ENCODE results near the gene MINDY3.

Gene MINDY3

GRCh38 chr10:15869935-15870334, 9.6 kb upstream of the MINDY3 start:
- H3K4me2 ChIP-seq: no peak overlapping the region
- H3K27me3 ChIP-seq (ENCODE audit: insufficient read depth, low read depth): no peaks in the 10 kb centered on the region
- no peaks in the 10 kb centered on the region for H3K36me3 ChIP-seq (ENCODE audit: insufficient read depth)
- no peak overlapping the region for H3K4me3 ChIP-seq (IDR thresholded peaks at IDR 0.05; ENCODE audit: insufficient read depth, low read depth, low read length)
- no peaks in the 10 kb centered on the region for H3K79me2 ChIP-seq (ENCODE audit: insufficient read depth, low read depth)
- no peak overlapping the region for H2AFZ ChIP-seq (ENCODE audit: low read depth)
- no peak for TF ChIP-seq CTCF (conservative IDR thresholded peaks at IDR 0.05; ENCODE audit: low read depth, low read length)
- H3K9ac ChIP-seq: no peak overlapping the region
- H3K27ac ChIP-seq: no peak overlapping the region
- no peaks in the 10 kb centered on the region for H4K20me1 ChIP-seq (ENCODE audit: insufficient read depth)
- H3K4me1 ChIP-seq (ENCODE audit: low read depth, poor library complexity, severe bottlenecking): no peaks in the 10 kb centered on the region

GRCh38 chr10:15868006-15868405, 7.7 kb upstream of the MINDY3 start:
- no peaks in the 10 kb centered on the region for H4K20me1 ChIP-seq (ENCODE audit: insufficient read depth)
- H3K4me3 ChIP-seq (IDR thresholded peaks at IDR 0.05; ENCODE audit: insufficient read depth, low read depth, low read length): no peak overlapping the region
- TF ChIP-seq CTCF (conservative IDR thresholded peaks at IDR 0.05; ENCODE audit: low read depth, low read length): no peak
- H3K4me2 ChIP-seq: no peak overlapping the region
- no peaks in the 10 kb centered on the region for H3K27me3 ChIP-seq (ENCODE audit: insufficient read depth, low read depth)
- no peaks in the 10 kb centered on the region for H3K4me1 ChIP-seq (ENCODE audit: low read depth, poor library complexity, severe bottlenecking)
- no peaks in the 10 kb centered on the region for H3K36me3 ChIP-seq (ENCODE audit: insufficient read depth)
- no peak overlapping the region for H2AFZ ChIP-seq (ENCODE audit: low read depth)
- H3K79me2 ChIP-seq (ENCODE audit: insufficient read depth, low read depth): no peaks in the 10 kb centered on the region
- H3K27ac ChIP-seq: no peak overlapping the region
- H3K9ac ChIP-seq: no peak overlapping the region

- Histone ChIP-seq H3K4me3 (IDR thresholded peaks at IDR 0.05; ENCODE audit: insufficient read depth, low read depth, low read length) (no peak overlapping the region), H4K20me1 (ENCODE audit: insufficient read depth) (no peaks in the 10 kb centered on the region), H3K4me1 (ENCODE audit: low read depth, poor library complexity, severe bottlenecking) (peaks cover 4% of the 10 kb centered on the region), H3K27ac (no peak overlapping the region), H3K9ac (no peak overlapping the region), H3K36me3 (ENCODE audit: insufficient read depth) (no peaks in the 10 kb centered on the region), H2AFZ (ENCODE audit: low read depth) (no peak overlapping the region), H3K4me2 (no peak overlapping the region), H3K79me2 (ENCODE audit: insufficient read depth, low read depth) (no peaks in the 10 kb centered on the region), H3K27me3 (ENCODE audit: insufficient read depth, low read depth) (no peaks in the 10 kb centered on the region)
- no peak for TF ChIP-seq CTCF (conservative IDR thresholded peaks at IDR 0.05; ENCODE audit: low read depth, low read length)
Measured at GRCh38 chr10:15865304-15865703, 5.0 kb upstream of the MINDY3 start.

GRCh38 chr10:15864419-15864818, 4.1 kb upstream of the MINDY3 start:
- peaks cover 4% of the 10 kb centered on the region for H3K4me1 ChIP-seq (ENCODE audit: low read depth, poor library complexity, severe bottlenecking)
- no peaks in the 10 kb centered on the region for H3K36me3 ChIP-seq (ENCODE audit: insufficient read depth)
- no peaks in the 10 kb centered on the region for H3K27me3 ChIP-seq (ENCODE audit: insufficient read depth, low read depth)
- no peak overlapping the region for H3K9ac ChIP-seq
- peaks cover under 1% of the 10 kb centered on the region; the same call in 1 of the 2 replicates for H3K79me2 ChIP-seq (ENCODE audit: insufficient read depth, low read depth)
- no peak overlapping the region for H2AFZ ChIP-seq (ENCODE audit: low read depth)
- H4K20me1 ChIP-seq (ENCODE audit: insufficient read depth): no peaks in the 10 kb centered on the region
- TF ChIP-seq CTCF (conservative IDR thresholded peaks at IDR 0.05; ENCODE audit: low read depth, low read length): no peak
- no peak overlapping the region for H3K27ac ChIP-seq
- H3K4me2 ChIP-seq: no peak overlapping the region
- H3K4me3 ChIP-seq (IDR thresholded peaks at IDR 0.05; ENCODE audit: insufficient read depth, low read depth, low read length): no peak overlapping the region

Measured in KMS-11 (cell line).